Measurements from ENCODE around the gene KCNJ16.

DNA sequence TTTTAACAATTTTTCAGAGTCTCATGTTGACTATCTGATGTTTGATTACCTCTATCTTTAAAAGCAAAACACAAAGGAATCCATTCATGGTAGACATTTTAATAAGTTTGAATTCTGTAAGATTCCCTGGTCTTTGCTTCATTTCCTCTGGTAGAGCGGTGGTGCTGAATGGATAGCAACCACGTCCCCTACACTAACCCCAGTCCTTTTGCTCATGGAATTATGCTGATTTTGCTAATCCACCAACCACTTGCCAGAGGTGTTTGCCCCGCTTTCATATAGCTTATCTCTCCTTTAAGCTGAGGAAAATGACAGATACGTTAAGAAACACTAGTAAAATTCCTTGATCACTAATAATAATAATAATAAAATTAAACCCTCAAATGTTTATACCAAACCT, 9.5 kb downstream of the KCNJ16 start:
- no peak for TF ChIP-seq CTCF (IDR thresholded peaks at IDR 0.05)
- TF ChIP-seq POLR2A (IDR thresholded peaks at IDR 0.05) = no peak

Data from esophagus squamous epithelium (tissue), 4 donors.